Activated T-helper 1 cell treated with anti-CD3 and anti-CD28 coated beads, Interleukin-12 subunit alpha, Interleukin-12 subunit beta, Interleukin-2, Interleukin-4 antibody, amounts not matched to agents 30 ng/mL and 10 ng/mL and 1 ng/mL, durations not matched to agents 14 hours and 24 hours and 36 hours (primary cell): ENCODE results near the gene MCCC2. TPM values are rescaled to one million over a fixed set of nuclear protein-coding genes. Genes with fewer than 3 reads are reported as not detected.
"Not testable (repeated sequence)": the region's sequence is repeated elsewhere in the genome, so short reads cannot be mapped to it uniquely, and the experiment has no call there.

Experiments used
- DNase-seq: peaks from one replicate; pipeline ENCODE4 v3.0.0; 2021; ENCODE audit warnings: low spot score
- H3K27ac Mint-ChIP-seq: one replicate; pipeline ENCODE4 v1.8.0; 2021; ENCODE audit warnings: mild to moderate bottlenecking, mixed read lengths
- H3K27me3 Mint-ChIP-seq: one replicate; pipeline ENCODE4 v1.8.0; 2022; ENCODE audit warnings: mild to moderate bottlenecking, moderate library complexity, mixed read lengths; ENCODE audit not compliant: insufficient read depth
- H3K36me3 Mint-ChIP-seq: one replicate; pipeline ENCODE4 v1.8.0; 2021; ENCODE audit warnings: low read depth, mixed read lengths
- H3K4me1 Mint-ChIP-seq: one replicate; pipeline ENCODE4 v1.8.0; 2021; ENCODE audit warnings: low read depth, mixed read lengths
- H3K4me3 Mint-ChIP-seq: one replicate; pipeline ENCODE4 v1.8.0; 2021; ENCODE audit warnings: mild to moderate bottlenecking, moderate library complexity, mixed read lengths
- H3K9me3 Mint-ChIP-seq: one replicate; pipeline ENCODE4 v1.8.0; 2021; ENCODE audit warnings: mixed read lengths
- intact Hi-C: fragments of 100-400 bp; cut with micrococcal nuclease; formaldehyde crosslinking; loops from one replicate; pipeline ENCODE4 v1.15.1; 2024
- total RNA-seq: library from RNA; stranded (reverse); gene quantifications from 2 replicates; pipeline ENCODE4 v1.2.3, GENCODE V29; 2022

The MCCC2 gene
- total RNA-seq, 1 donor from 2014 or later, result 53.8 TPM

DNA sequence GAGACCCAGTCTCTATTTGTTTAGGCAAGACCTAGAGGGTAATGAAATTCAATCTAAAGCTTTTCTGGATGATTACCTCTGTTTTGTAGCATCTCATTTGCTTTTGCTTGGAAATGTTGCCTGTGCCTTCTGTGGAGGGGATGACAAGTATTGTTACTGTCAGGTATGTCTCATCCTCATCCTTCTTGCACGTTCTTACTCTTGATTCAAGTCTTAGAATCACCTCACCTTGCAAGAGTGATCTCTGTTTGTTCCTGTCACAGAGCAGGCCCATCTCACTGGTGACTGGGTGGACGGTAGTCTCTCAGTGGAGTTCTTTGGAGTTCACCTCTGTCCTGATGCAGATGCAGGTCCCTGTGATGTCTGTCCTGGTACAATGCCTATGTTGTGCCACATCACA is 33.5 kb downstream of the MCCC2 start:
- Mint-ChIP-seq H3K4me1 (peaks cover 23% of the 10 kb centered on the region), H3K9me3 (no peaks in the 10 kb centered on the region), H3K27me3 (no peaks in the 10 kb centered on the region), H3K27ac (no peak overlapping the region), H3K36me3 (peaks cover 35% of the 10 kb centered on the region), H3K4me3 (no peak overlapping the region)
- no peak for DNase-seq
- intact Hi-C loops, result no loop called here

DNA sequence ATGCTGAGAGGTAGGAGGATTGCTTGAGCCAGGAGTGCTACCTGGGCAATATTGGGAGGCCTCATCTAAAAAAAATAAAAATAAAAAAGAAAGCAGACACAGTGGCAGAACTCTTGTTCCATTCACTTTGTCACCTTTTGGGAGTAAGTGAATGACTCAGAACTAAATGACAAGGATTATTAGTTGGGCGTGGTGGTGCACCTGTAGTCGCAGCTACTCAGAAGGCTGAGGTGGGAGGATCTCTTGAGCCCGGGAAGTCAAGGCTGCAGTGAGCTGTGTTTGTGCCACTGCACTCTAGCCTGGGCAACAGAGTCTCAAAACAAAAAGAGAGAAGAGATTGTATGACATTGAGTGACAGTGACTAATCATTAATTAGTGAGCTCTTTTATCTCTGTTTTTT is 34.1 kb downstream of the MCCC2 start:
- no peak for DNase-seq
- Mint-ChIP-seq H3K9me3 (no peaks in the 10 kb centered on the region), H3K36me3 (peaks cover 31% of the 10 kb centered on the region), H3K27ac (no peak overlapping the region), H3K27me3 (no peaks in the 10 kb centered on the region), H3K4me1 (peaks cover 23% of the 10 kb centered on the region), H3K4me3 (no peak overlapping the region)
- intact Hi-C loops, result no loop called here

DNA sequence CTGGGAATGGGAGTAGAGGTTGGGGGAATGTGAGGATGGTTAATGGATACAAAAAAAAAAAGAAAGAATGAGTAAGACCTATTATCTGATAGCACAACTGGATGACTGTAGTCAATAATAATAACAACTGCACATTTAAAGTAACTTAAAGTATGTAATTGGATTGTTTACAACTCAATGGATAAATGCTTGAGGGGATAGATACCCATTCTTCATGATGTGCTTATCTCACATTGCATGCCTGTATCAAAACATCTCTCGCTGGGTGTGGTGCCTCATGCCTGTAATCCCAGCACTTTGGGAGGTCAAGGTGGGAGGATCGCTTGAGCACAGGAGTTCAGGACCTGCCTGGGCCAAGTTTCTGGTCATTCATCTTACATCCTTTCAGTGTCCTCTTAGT is 34.6 kb downstream of the MCCC2 start:
- Mint-ChIP-seq H3K27ac (no peak overlapping the region), H3K36me3 (peaks cover 28% of the 10 kb centered on the region), H3K27me3 (no peaks in the 10 kb centered on the region), H3K4me3 (no peak overlapping the region), H3K9me3 (no peaks in the 10 kb centered on the region), H3K4me1 (peaks cover 23% of the 10 kb centered on the region)
- intact Hi-C loops, result no loop called here
- DNase-seq, result no peak

DNA sequence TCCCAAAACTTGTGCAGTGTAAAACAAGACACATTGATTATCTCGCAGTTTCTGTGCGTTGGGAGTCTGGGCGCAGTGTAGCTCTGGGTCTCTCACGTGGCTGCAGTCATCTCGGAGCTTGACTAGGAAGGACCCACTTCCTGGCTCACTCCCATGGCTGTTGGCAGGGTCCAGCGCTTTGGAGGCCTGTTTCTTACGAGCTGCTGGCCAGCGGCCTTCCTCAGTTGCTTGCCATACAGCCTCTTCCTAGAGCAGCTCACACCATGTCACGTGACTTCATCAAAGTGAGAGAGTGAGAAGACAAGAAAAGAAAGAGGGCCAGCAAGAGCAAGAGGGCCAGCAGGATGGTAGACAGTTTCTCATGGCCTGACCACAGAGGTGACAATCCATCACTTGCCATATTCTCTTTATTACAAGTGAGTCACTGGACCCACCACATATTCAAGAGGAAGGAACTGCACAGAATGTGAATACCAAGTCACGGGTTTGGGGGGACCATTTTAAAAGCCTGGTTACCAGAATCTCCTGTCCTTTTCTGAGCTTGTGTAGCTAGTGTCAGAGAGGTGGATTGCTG is 36.2 kb downstream of the MCCC2 start:
- Mint-ChIP-seq H3K4me1 (peaks cover 22% of the 10 kb centered on the region), H3K4me3 (no peak overlapping the region), H3K27me3 (no peaks in the 10 kb centered on the region), H3K9me3 (no peaks in the 10 kb centered on the region), H3K36me3 (peaks cover 29% of the 10 kb centered on the region), H3K27ac (no peak overlapping the region)
- DNase-seq, result no peak
- intact Hi-C loops, result no loop called here

DNA sequence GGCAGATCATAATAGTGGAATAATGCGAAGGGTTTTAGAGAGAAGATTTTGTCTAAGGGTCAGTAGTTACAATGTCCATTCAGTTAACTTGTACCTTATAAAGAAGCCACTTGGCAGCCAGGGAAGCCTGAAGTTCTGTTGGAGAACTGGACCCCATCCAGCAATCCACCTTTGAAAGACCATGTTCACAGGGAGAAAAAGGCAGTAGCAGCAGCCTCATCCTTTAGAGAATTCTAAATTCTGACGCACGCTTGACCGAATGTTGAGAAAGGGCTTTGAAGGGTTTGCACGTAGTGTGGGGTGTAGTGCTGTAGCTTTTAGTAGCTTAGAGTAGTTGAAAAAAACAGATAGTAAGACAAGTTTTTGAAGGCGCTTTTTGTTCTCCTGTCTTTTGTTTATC is 42.8 kb downstream of the MCCC2 start:
- no peaks in the 10 kb centered on the region for H3K27me3 Mint-ChIP-seq
- H3K4me3 Mint-ChIP-seq, result no peak overlapping the region
- no peak overlapping the region for H3K27ac Mint-ChIP-seq
- intact Hi-C loops, result no loop called here
- no peak for DNase-seq
- no peaks in the 10 kb centered on the region for H3K4me1 Mint-ChIP-seq
- no peaks in the 10 kb centered on the region for H3K9me3 Mint-ChIP-seq
- H3K36me3 Mint-ChIP-seq, result peaks cover 21% of the 10 kb centered on the region

DNA sequence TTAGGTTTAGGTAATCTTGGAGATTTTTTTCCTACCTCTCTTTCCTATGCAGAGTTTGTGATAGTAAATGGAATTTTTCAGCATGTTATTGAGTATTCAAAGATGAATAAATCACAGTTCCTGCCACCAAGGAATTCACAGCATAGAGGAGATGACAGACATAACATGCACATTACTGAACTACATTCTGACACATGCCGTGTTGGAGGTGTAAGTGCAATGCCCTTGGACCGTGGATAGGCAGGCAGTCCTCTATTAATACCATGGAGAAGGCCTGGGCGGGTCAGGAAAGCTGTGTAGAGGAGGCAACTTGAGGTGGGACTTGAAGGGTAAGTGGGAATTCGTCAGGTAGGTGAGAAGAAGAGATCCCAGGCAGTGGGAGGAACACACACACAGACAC is 43.9 kb downstream of the MCCC2 start:
- no peaks in the 10 kb centered on the region for H3K27me3 Mint-ChIP-seq
- no peak overlapping the region for H3K27ac Mint-ChIP-seq
- peaks cover 24% of the 10 kb centered on the region for H3K36me3 Mint-ChIP-seq
- DNase-seq, result no peak
- H3K9me3 Mint-ChIP-seq, result no peaks in the 10 kb centered on the region
- intact Hi-C loops, result no loop called here
- H3K4me3 Mint-ChIP-seq, result no peak overlapping the region
- H3K4me1 Mint-ChIP-seq, result no peaks in the 10 kb centered on the region

DNA sequence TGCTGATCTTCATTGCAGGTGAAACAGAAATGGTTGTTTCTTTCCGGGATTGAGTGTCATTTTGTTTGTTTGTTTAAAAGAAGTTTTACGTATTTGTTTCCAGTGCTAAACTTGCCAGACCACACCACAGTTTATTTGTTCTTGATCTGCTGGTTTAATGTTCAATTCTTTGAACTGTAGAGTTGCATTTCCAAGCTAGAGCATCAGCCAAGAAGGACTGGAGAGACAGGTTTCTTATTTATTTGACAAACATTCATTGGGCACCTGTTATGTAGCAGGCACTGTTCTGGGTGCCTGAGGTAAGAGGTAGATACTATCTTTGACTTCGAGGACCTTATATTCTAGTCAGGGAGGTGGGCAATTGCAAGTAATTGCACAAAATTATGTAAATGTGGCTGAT is 45.0 kb downstream of the MCCC2 start:
- no peak overlapping the region for H3K4me3 Mint-ChIP-seq
- H3K27me3 Mint-ChIP-seq, result no peaks in the 10 kb centered on the region
- DNase-seq, result no peak
- no peak overlapping the region for H3K27ac Mint-ChIP-seq
- peaks cover 21% of the 10 kb centered on the region for H3K36me3 Mint-ChIP-seq
- intact Hi-C loops, result no loop called here
- no peaks in the 10 kb centered on the region for H3K9me3 Mint-ChIP-seq
- no peaks in the 10 kb centered on the region for H3K4me1 Mint-ChIP-seq

DNA sequence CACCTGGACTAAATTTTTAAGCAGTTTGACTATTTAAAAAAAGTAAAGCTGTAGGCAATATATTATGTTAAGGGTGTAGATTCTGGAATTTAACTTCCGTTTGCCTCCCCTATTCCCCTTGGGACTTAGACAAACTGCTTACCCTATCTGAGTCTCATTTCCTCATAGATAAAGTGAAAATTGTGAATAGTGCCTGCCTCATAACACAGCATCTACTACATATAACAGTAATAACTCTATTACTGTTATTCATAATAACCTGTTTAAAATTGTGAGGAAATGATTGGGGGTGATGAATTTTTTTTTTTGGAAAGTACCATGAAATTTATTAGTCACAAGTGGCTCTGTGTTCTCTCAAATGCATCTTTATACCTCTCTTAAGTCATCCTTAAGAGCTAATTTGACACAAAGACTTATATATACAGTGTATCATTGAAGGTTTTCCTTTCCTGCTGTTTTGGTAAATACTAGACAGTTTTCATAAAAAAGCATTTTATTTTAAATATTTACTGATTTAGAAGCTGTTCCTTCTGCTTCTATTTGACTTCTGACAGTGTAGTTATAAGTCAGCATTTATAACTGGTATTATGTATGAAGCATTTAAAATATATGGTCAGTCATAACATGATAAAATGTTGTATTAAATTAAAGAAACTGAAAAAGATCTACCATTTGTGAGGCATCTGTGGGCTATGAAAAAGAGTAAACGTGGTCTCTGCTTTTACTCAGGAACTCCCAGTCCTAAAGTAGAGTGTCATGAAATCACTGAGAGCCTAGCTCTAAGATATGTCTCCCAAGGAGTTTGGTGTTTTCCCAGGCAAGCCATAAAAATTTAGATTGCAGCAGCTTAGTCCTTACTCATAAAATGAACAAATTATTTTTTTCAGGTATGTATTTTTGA is 46.4 kb downstream of the MCCC2 start:
- Mint-ChIP-seq H3K36me3 (peaks cover 25% of the 10 kb centered on the region), H3K4me1 (no peaks in the 10 kb centered on the region), H3K4me3 (no peak overlapping the region), H3K27me3 (no peaks in the 10 kb centered on the region), H3K9me3 (no peaks in the 10 kb centered on the region), H3K27ac (no peak overlapping the region)
- DNase-seq, result no peak
- intact Hi-C loops, result no loop called here

DNA sequence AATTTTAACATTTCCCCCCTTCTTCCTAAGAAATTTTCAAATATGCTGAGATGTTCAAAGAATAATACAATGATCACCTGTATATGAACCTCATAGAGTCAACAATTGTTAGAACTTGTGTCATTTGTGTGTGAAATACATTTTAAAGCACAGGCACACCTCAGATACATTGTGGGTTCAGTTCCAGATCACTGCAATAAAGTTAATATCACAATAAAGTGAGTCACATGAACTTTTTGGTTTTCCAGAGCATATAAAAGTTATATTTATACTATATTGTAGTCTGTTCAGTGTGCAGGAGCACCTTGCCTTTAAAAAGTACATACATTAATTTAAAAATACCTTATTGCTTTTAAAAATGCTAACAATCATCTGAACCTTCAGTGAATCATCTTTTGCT is 50.0 kb downstream of the MCCC2 start:
- Mint-ChIP-seq H3K4me1 (no peaks in the 10 kb centered on the region), H3K4me3 (no peak overlapping the region), H3K9me3 (no peaks in the 10 kb centered on the region), H3K27ac (no peak overlapping the region), H3K27me3 (no peaks in the 10 kb centered on the region), H3K36me3 (peaks cover 29% of the 10 kb centered on the region)
- intact Hi-C loops, result no loop called here
- DNase-seq, result no peak

DNA sequence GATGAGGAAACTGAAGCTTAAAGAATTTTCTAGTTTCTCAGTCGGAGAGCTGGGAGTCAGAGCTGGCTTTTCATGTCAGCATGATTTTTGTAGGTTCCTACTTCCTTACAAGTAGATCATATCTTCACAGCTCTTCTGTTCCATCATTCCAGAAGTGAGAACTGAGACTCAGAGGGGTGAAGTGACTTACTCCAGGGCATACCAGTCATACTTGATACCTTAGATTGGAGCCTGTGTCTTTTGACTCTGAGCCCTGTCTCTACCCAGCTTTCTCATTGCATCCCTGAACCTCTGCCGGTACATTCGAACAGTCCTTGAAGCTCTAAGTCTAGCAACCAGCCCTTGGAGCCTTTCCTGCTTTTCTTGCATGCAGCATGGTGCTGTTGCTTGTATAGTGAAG is 53.3 kb downstream of the MCCC2 start:
- H3K4me3 Mint-ChIP-seq, result no peak overlapping the region
- H3K36me3 Mint-ChIP-seq, result peaks cover 32% of the 10 kb centered on the region
- H3K9me3 Mint-ChIP-seq, result no peaks in the 10 kb centered on the region

DNA sequence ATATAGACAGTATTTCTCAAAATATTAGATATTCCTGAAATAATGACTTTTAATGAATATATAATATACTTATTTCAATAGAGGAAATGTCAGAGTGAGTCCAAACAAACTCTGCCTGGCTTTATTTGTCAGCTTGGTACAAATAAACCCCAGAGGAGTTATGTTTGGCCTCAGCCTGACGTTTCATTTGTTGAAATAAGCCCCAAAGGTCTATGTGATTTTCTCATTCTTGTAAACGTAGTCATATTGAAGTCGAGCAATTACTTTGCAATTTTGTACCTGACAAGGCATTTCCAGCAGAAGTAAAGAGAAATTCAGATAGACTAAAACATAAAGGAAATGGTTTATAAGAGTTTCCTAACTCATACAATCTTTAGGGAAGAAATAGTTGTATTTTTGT is 57.9 kb downstream of the MCCC2 start:
- Mint-ChIP-seq H3K9me3 (no peaks in the 10 kb centered on the region), H3K4me3 (no peak overlapping the region), H3K36me3 (peaks cover 48% of the 10 kb centered on the region), H3K27ac (no peak overlapping the region), H3K4me1 (no peaks in the 10 kb centered on the region), H3K27me3 (no peaks in the 10 kb centered on the region)
- no peak for DNase-seq
- intact Hi-C loops, result no loop called here

More for the DNA sequence above, 53.3 kb downstream of the MCCC2 start:
- Mint-ChIP-seq H3K27ac (no peak overlapping the region), H3K27me3 (no peaks in the 10 kb centered on the region), H3K4me1 (no peaks in the 10 kb centered on the region)
- intact Hi-C loops, result no loop called here
- no peak for DNase-seq

DNA sequence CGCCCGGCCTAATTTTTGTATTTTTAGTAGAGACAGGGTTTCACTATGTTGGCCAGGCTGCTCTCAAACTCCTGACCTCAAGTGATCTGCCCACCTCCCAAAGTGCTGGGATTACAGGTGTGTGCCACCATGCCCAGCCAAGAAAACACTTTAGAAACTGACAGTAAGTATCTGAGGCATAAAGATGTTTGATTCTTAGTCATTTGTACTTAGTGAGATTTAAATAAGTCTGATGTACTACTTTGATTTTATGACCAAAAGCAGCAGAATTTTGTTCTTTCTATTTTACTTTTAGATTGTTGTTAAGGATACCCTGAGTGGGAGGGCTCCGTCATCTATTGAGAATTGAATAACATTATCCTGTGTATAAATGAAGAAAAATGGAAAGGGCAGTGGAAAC is 63.8 kb downstream of the MCCC2 start:
- H3K36me3 Mint-ChIP-seq, result peaks cover 55% of the 10 kb centered on the region
- not testable (repeated sequence) for H3K27me3 Mint-ChIP-seq, H3K9me3 Mint-ChIP-seq, H3K4me3 Mint-ChIP-seq, DNase-seq, H3K27ac Mint-ChIP-seq
- peaks cover 18% of the 10 kb centered on the region for H3K4me1 Mint-ChIP-seq
- intact Hi-C loops, result loop anchor here (1.0 kb wide), 1 partner anchor 50 kb away; no protein-coding TSS in a partner anchor

DNA sequence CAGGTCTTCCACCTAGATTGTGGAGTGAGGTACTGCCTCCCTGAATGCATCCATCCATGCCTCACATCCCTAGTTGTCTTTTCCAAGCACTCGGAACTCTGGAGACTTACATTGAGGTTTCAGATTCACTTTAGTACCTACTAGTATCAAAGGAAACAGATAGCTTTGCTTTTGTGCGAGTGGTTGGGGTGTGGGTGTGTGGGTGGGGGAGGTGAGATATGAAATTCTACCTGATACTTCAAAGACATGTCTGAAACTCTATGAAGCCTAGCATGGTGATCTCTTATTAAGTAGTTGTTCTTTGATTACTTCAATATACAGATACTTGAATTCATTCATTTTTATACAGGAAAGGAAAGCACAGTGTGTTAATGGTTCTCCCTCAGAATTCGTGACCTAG is 64.4 kb downstream of the MCCC2 start:
- Mint-ChIP-seq H3K27me3 (no peaks in the 10 kb centered on the region), H3K36me3 (peaks cover 49% of the 10 kb centered on the region)

More for the DNA sequence above, 64.4 kb downstream of the MCCC2 start:
- H3K4me3 Mint-ChIP-seq, result no peak overlapping the region
- H3K4me1 Mint-ChIP-seq, result peaks cover 18% of the 10 kb centered on the region
- no peak overlapping the region for H3K27ac Mint-ChIP-seq
- no peaks in the 10 kb centered on the region for H3K9me3 Mint-ChIP-seq
- no peak for DNase-seq
- intact Hi-C loops, result loop anchor here (1.0 kb wide), 1 partner anchor 50 kb away; no protein-coding TSS in a partner anchor
